Liver (tissue), 9 donors: ENCODE results near the gene DNAJC15. TPM values are rescaled to one million over a fixed set of nuclear protein-coding genes. Genes with fewer than 3 reads are reported as not detected.

Experiments
- DNase-seq: peaks from one replicate; pipeline ENCODE4 v3.0.0-alpha.2; 2017; ENCODE audit warnings: low spot score
- H3K27ac ChIP-seq, 2 donors: one replicate each; pipeline ENCODE4 v1.7.0; 2013; ENCODE audit warnings: inconsistent platforms in 2 of 2, low read length in 2 of 2, control low read depth in 1 of 2, low read depth in 1 of 2, mild to moderate bottlenecking in 1 of 2
- H3K27me3 ChIP-seq, 4 donors: one replicate each; pipeline versions ENCODE4 v1.6.1 to v1.7.0; 2013; ENCODE audit warnings: low read length in 3 of 4, inconsistent platforms in 1 of 4, mild to moderate bottlenecking in 1 of 4, moderate library complexity in 1 of 4; ENCODE audit not compliant: control insufficient read depth in 4 of 4, insufficient read depth in 4 of 4
- H3K36me3 ChIP-seq, 4 donors: one replicate each; pipeline versions ENCODE4 v1.6.1 to v1.7.0; 2013; ENCODE audit warnings: low read length in 3 of 4, mild to moderate bottlenecking in 3 of 4, low read depth in 1 of 4, moderate library complexity in 1 of 4; ENCODE audit not compliant: control insufficient read depth in 4 of 4, insufficient read depth in 3 of 4
- H3K4me1 ChIP-seq, 4 donors: one replicate each; pipeline versions ENCODE4 v1.6.1 to v1.7.0; 2013; ENCODE audit warnings: low read length in 3 of 4, mild to moderate bottlenecking in 3 of 4, moderate library complexity in 1 of 4; ENCODE audit not compliant: control insufficient read depth in 4 of 4, insufficient read depth in 4 of 4
- H3K4me3 ChIP-seq, 3 donors: one replicate each; pipeline versions ENCODE4 v1.6.1 to v1.7.0; 2013; ENCODE audit warnings: low read length in 3 of 3, control low read depth in 1 of 3, low read depth in 1 of 3, mild to moderate bottlenecking in 1 of 3
- H3K9ac ChIP-seq, 2 donors: one replicate each; pipeline ENCODE4 v1.7.0; 2013; ENCODE audit warnings: low read length in 2 of 2, mild to moderate bottlenecking in 2 of 2, moderate library complexity in 2 of 2, control low read depth in 1 of 2, low read depth in 1 of 2
- H3K9me3 ChIP-seq, 4 donors: one replicate each; pipeline versions ENCODE4 v1.6.1 to v1.7.0; 2013; ENCODE audit warnings: low read length in 3 of 4; ENCODE audit not compliant: control insufficient read depth in 4 of 4
- EGR1 ChIP-seq, 2 donors: IDR thresholded peaks; 2 replicates each; pipeline ENCODE4 v1.6.1; 2016 to 2018; ENCODE audit warnings: antibody characterized with exemption in 2 of 2, low read depth in 2 of 2
- FOXA1 ChIP-seq: IDR thresholded peaks from 2 replicates; pipeline ENCODE4 v1.6.1; 2016; ENCODE audit warnings: antibody characterized with exemption
- FOXA2 ChIP-seq: IDR thresholded peaks from 2 replicates; pipeline ENCODE4 v1.6.1; 2016; ENCODE audit warnings: antibody characterized with exemption
- GABPA ChIP-seq, 2 donors: IDR thresholded peaks in 1 of 2; conservative IDR thresholded peaks in 1 of 2; 2 replicates each; pipeline ENCODE4 v1.6.1; 2016; ENCODE audit warnings: antibody characterized with exemption in 2 of 2, mild to moderate bottlenecking in 1 of 2, moderate library complexity in 1 of 2
- HNF4G ChIP-seq: IDR thresholded peaks from 2 replicates; pipeline ENCODE4 v1.6.1; 2016; ENCODE audit warnings: antibody characterized with exemption
- JUND ChIP-seq, 2 donors: IDR thresholded peaks; 2 replicates each; pipeline ENCODE4 v1.6.1; 2016; ENCODE audit warnings: antibody characterized with exemption in 2 of 2
- NR2F2 ChIP-seq: IDR thresholded peaks from 2 replicates; pipeline ENCODE4 v1.6.1; 2016; ENCODE audit warnings: antibody characterized with exemption
- RAD21 ChIP-seq, 2 donors: IDR thresholded peaks; 2 replicates each; pipeline ENCODE4 v1.6.1; 2016; ENCODE audit warnings: antibody characterized with exemption in 2 of 2, mild to moderate bottlenecking in 2 of 2
- REST ChIP-seq: IDR thresholded peaks from 2 replicates; pipeline ENCODE4 v1.6.1; 2016; ENCODE audit warnings: antibody characterized with exemption, mild to moderate bottlenecking
- SP1 ChIP-seq: IDR thresholded peaks from 2 replicates; pipeline ENCODE4 v1.6.1; 2018; ENCODE audit warnings: antibody characterized with exemption, mild to moderate bottlenecking
- TAF1 ChIP-seq: conservative IDR thresholded peaks from 2 replicates; pipeline ENCODE4 v1.6.1; 2016; ENCODE audit warnings: antibody characterized with exemption, mild to moderate bottlenecking
- YY1 ChIP-seq: IDR thresholded peaks from 2 replicates; pipeline ENCODE4 v1.6.1; 2016; ENCODE audit warnings: antibody characterized with exemption, mild to moderate bottlenecking
- WGBS: extraction: QIAGEN DNeasy Blood & Tissue Kit; methylation state at CpG from one replicate; pipeline ENCODE4 v1.1.7; 2013; 5-methylcytosine and 5-hydroxymethylcytosine counted together
- polyA plus RNA-seq, 2 donors: library from polyadenylated mRNA; stranded (reverse) in 1 of 2; unstranded in 1 of 2; fragments of 200-250 nt in 1 of 2; fragments of >200 nt in 1 of 2; fragmentation: Nextera tagmentation in 1 of 2; extraction: Ambion mirVana in 1 of 2; gene quantifications; one replicate each; pipeline versions ENCODE4 v1.2.1 to v1.2.3, GENCODE V29; 2013 to 2015
- total RNA-seq, 2 donors: library from RNA; depleted of rRNA; stranded (reverse); fragments of >200 nt; gene quantifications; one replicate each; pipeline ENCODE4 v1.2.3, GENCODE V29; 2014
- TF ChIP-seq, protein P1 (sequence below): fragments of 150-350 bp; IDR thresholded peaks from 2 replicates; pipeline ENCODE4 v1.5.1; 2017; ENCODE audit warnings: improper control_type of control experiment, low read depth, low read length; ENCODE audit not compliant: missing input control
- TF ChIP-seq, protein P2 (sequence below): IDR thresholded peaks from 2 replicates; pipeline ENCODE4 v1.6.1; 2016; ENCODE audit warnings: antibody characterized with exemption
- TF ChIP-seq, protein P3 (sequence below): IDR thresholded peaks from 2 replicates; pipeline ENCODE4 v1.6.1; 2016; ENCODE audit warnings: antibody characterized with exemption
- donor health status: healthy.
- donor health status: healthy.
- donor health status: healthy.
- donor health status: healthy.
- donor health status: healthy.

Gene DNAJC15
- total and polyA plus RNA-seq, 4 donors, result 5.8 to 55.4 (median 14.0) TPM

- TF ChIP-seq, protein P1, sequence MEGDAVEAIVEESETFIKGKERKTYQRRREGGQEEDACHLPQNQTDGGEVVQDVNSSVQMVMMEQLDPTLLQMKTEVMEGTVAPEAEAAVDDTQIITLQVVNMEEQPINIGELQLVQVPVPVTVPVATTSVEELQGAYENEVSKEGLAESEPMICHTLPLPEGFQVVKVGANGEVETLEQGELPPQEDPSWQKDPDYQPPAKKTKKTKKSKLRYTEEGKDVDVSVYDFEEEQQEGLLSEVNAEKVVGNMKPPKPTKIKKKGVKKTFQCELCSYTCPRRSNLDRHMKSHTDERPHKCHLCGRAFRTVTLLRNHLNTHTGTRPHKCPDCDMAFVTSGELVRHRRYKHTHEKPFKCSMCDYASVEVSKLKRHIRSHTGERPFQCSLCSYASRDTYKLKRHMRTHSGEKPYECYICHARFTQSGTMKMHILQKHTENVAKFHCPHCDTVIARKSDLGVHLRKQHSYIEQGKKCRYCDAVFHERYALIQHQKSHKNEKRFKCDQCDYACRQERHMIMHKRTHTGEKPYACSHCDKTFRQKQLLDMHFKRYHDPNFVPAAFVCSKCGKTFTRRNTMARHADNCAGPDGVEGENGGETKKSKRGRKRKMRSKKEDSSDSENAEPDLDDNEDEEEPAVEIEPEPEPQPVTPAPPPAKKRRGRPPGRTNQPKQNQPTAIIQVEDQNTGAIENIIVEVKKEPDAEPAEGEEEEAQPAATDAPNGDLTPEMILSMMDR, result no peak
- no peak for TF ChIP-seq FOXA2
Observed at GRCh38 chr13:43127103-43127798, 103.9 kb downstream of the DNAJC15 start (continued).

DNA sequence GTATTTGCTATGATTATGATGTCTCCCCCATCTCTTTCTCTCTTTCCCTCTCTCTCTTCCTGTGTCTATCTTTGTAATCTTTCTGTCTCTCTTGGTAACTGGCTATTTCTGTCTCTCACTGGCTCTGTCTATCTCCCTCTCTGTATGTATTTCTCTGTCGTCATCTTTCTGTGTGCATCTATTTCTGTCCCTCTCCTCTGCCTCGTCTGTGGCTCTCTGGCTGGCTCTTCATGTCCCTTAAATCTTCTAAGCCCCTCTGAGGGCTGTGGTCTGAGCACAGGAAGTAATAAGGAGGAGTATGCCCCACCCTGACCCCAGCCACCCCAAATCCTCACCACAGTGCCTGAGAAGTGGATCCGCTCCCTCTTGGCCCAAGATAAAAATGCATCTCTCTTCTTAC, 104.4 kb downstream of the DNAJC15 start:
- no peak for DNase-seq
- H3K9ac ChIP-seq, result no peak overlapping the region
- WGBS, result 51% methylated on average over 3 of the region's 3 CpGs
- H3K27me3 ChIP-seq, result peaks cover 0 to 3% (median 0%) of the 10 kb centered on the region in 4 donors
- no peak overlapping the region for H3K27ac ChIP-seq
- H3K36me3 ChIP-seq, result no peaks in the 10 kb centered on the region
- no peaks in the 10 kb centered on the region for H3K9me3 ChIP-seq
- TF ChIP-seq, protein P2, sequence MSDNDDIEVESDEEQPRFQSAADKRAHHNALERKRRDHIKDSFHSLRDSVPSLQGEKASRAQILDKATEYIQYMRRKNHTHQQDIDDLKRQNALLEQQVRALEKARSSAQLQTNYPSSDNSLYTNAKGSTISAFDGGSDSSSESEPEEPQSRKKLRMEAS, result no peak
- no peak for TF ChIP-seq GABPA (IDR thresholded peaks at IDR 0.05 in 1 of 2, conservative IDR thresholded peaks at IDR 0.05 in 1 of 2)
- no peaks in the 10 kb centered on the region for H3K4me1 ChIP-seq
- no peak overlapping the region for H3K4me3 ChIP-seq

GRCh38 chr13:43128504-43128961, 105.1 kb downstream of the DNAJC15 start:
- Histone ChIP-seq H3K4me3 (no peak overlapping the region), H3K4me1 (no peaks in the 10 kb centered on the region), H3K27ac (no peak overlapping the region), H3K36me3 (no peaks in the 10 kb centered on the region), H3K27me3 (peaks cover 0 to 3% (median 0%) of the 10 kb centered on the region in 4 donors), H3K9ac (no peak overlapping the region), H3K9me3 (no peaks in the 10 kb centered on the region)
- WGBS, result 81% methylated on average over 21 of the region's 21 CpGs
- TF ChIP-seq SP1 (no peak), NR2F2 (no peak), EGR1 (IDR thresholded peaks at IDR 0.05; ENCODE audit: low read depth in 2 of 2) (no peak), YY1 (no peak), FOXA1 (no peak), TAF1 (no peak)
- no peak for DNase-seq

GRCh38 chr13:43129066-43129465, 105.7 kb downstream of the DNAJC15 start:
- H3K9ac ChIP-seq, result no peak overlapping the region
- no peaks in the 10 kb centered on the region for H3K9me3 ChIP-seq
- no peak overlapping the region for H3K4me3 ChIP-seq
- WGBS, result 69% methylated on average over 8 of the region's 8 CpGs
- H3K4me1 ChIP-seq, result no peaks in the 10 kb centered on the region
- no peak overlapping the region for H3K27ac ChIP-seq
- H3K36me3 ChIP-seq, result no peaks in the 10 kb centered on the region
- DNase-seq, result no peak
- peaks cover 0 to 3% (median 0%) of the 10 kb centered on the region in 4 donors for H3K27me3 ChIP-seq
- no peak for TF ChIP-seq FOXA2
- TF ChIP-seq REST, result no peak
- TF ChIP-seq YY1, result no peak
- no peak for TF ChIP-seq FOXA1
- no peak for TF ChIP-seq TAF1
- no peak for TF ChIP-seq HNF4G
- no peak for TF ChIP-seq JUND (IDR thresholded peaks at IDR 0.05)
- TF ChIP-seq EGR1 (IDR thresholded peaks at IDR 0.05; ENCODE audit: low read depth in 2 of 2), result no peak
- TF ChIP-seq, protein P1, result no peak
- no peak for TF ChIP-seq SP1
- TF ChIP-seq, protein P3, sequence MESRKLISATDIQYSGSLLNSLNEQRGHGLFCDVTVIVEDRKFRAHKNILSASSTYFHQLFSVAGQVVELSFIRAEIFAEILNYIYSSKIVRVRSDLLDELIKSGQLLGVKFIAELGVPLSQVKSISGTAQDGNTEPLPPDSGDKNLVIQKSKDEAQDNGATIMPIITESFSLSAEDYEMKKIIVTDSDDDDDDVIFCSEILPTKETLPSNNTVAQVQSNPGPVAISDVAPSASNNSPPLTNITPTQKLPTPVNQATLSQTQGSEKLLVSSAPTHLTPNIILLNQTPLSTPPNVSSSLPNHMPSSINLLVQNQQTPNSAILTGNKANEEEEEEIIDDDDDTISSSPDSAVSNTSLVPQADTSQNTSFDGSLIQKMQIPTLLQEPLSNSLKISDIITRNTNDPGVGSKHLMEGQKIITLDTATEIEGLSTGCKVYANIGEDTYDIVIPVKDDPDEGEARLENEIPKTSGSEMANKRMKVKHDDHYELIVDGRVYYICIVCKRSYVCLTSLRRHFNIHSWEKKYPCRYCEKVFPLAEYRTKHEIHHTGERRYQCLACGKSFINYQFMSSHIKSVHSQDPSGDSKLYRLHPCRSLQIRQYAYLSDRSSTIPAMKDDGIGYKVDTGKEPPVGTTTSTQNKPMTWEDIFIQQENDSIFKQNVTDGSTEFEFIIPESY, result no peak
- no peak for TF ChIP-seq RAD21 (IDR thresholded peaks at IDR 0.05)
